ENCODE results near the gene ORAI2.
"Not testable (repeated sequence)": the region's sequence is repeated elsewhere in the genome, so short reads cannot be mapped to it uniquely, and the experiment has no call there.

Gene ORAI2

DNA sequence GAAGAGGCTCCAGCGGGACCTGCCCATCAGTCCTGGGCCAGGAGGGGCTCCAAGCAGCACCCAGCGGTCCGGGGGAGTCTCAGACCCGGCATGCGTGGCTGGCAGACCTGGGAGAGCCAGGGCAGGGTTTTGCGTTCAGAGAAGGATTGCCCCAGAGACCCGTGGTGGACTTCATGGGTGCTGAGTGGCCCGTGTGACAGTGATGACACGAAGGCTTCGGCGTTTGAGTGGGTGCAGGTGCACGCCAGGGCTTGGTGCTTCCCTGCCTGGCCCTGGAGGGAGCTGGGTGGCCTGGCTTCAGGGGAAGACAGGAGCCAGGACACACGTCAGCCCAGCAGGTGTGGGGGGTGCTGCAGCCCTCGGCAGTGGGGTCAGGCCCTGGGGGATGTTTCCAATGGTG, 13.9 kb downstream of the ORAI2 start:
- DNase-seq: no peak

DNA sequence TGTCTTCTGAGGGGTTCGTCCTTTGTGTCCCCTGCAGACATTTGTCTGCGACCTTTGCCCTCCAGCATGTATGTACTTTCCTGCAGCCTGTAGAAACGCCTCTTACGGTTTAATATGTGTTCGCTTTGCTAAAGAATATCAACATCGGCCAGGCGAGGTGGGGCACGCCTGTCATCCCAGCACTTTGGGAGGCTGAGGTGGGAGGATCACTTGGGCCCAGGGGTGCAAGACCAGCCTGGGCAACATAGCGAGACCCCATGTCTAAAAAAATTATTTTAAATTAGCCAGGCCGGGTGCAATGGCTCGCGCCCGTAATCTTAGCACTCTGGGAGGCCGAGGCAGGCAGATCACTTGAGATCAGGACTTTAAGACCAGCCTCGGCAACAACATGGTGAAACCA, 15.8 kb downstream of the ORAI2 start:
- DNase-seq: no peak

- DNase-seq: peak; percentile 61 to 62
Measured at GRCh38 chr7:102450242-102450641, 16.9 kb downstream of the ORAI2 start.

DNA sequence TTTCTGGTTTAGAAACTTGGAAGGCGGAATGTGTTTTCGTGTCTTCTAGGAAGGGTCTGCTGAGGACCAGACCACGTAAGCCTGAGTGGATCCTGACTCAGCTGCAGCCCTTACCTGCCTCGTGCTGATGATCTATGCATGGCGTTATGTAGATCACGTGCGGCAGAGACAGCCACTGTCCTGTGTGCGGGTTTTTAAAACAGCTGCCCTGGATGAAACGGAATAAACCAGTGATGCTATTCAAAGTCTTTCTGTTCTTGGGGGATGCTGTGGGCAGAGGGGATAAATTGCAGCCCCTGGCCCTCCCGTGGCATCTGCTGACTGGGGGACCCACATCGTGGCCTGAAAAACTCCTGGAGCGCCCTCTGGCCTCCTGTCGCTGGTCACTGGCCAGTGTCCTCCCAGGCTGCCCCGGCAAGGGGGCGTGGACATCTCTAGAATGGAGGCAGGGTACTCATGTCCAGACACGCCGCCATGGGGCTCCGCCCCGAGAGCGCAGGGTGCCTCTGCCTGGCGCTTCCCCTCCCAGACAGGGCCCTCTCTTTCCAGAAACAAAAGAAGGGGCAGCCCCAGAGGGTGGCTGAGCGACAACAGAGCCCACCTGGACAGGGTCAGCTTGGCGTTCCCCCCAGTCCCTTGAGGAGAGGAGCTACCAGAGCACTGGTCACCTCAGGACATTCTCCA, 18.1 kb downstream of the ORAI2 start:
- DNase-seq: no peak

DNA sequence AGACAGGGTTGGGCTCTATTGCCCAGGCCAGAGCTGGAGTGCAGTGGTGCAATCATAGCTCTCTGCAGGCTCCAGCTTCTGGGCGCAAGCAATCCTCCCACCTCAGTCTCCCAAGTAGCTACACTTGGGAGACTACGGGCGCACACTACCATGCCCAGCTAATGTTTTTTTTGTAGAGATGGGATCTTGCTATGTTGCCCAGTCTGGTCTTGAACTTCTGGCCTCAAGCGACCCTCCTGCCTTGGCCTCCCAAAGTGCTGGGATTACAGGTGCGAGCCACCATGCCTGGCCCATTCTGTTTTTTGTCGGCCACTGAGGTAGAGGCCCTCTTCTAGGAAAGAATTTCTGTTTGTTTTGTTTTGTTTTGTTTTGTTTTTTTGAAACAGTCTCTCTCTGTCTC, 19.1 kb downstream of the ORAI2 start:
- no peak for DNase-seq

DNA sequence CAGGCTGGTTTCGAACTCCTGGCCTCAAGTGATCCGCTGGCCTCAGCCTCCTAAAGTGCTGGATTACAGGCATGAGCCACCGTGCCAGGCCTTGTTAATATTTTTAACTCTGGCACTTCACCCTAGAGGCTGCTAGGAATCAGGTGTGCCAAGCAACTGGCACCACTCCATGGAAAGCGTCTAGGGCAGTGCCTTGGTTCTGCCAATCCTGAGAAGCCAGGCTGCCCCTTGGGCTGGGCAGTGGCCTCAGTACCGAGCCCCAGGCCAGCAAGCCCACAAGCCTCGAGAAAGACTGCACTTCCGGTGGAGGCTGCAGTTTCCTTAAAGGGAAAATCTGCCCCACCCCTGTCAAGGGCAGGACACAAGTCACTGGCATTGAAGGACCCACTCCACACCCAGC, 19.9 kb downstream of the ORAI2 start:
- no peak for DNase-seq

GRCh38 chr7:102454468-102454867, 21.1 kb downstream of the ORAI2 start:
- no peak for DNase-seq

DNA sequence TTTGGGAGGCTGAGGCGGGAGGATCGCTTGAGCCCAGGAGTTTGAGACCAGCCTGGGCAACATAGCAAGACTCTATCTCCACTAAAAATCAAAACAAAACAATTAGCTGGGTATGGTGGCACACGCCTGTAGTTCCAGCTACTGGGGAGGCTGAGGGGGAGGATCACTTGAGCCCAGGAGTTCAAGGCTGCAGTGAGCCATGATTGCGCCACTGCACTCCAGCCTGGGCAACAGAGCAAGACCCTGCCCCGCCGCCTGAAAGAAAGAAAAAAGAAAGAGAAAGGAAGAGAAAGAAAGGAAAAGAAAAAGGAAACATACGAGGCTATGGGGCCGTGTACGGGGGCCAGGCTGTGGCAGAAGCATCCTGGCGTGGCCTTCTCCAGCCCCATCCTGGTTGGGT, 21.6 kb downstream of the ORAI2 start:
- DNase-seq: not testable (repeated sequence)

DNA sequence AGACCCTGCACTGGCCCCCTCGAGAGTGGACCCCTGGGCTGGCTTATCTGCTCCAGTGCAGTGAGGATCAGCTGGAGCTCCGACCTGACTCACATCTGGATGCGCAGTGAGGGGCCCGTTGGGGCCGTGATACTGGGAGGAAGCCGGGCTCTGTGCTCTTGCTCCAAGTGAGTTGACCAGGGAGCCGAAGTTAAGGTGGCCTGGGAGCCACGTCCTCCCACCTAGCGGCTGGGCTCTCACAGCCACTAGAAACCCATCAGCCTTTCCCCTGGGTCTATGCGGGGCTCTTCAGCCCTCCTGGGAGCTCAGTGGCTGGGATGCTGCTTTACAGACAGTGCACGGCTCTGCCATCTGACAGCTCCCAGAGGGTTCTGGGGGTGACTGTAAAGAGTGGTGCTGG, 22.2 kb downstream of the ORAI2 start:
- DNase-seq: no peak

GRCh38 chr7:102456327-102456726, 23.0 kb downstream of the ORAI2 start:
- DNase-seq: no peak

DNA sequence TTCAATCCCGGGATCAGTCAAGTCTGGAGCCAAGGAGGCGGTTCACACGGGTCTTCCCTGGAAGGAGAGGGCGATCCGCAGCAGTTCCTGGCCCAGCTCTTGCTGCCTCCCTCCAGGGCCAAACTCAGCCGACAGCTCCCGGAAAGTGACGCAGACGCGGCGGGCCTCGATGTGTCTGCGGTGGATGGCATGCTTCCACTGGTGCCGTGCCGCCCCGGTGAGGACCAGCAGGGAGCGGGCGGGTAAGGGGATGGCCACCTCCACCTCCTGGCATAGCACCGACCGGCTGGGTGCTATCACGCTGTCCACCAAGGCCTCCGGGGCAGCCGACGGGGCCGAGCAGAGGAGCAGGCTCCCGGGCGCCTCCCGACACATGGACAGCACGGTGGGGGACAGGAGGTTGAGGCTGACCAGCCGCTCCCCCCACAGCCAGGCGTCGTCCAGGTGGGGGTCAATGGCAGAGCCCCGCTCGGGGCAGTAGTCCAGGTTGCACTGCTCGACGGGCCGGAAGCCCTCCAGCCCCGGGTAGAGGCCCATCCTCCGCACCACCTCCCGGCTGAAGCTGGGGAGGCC, 24.1 kb downstream of the ORAI2 start:
- DNase-seq: no peak

- DNase-seq: no peak
Measured at GRCh38 chr7:102459221-102459844, 26.0 kb downstream of the ORAI2 start.

DNA sequence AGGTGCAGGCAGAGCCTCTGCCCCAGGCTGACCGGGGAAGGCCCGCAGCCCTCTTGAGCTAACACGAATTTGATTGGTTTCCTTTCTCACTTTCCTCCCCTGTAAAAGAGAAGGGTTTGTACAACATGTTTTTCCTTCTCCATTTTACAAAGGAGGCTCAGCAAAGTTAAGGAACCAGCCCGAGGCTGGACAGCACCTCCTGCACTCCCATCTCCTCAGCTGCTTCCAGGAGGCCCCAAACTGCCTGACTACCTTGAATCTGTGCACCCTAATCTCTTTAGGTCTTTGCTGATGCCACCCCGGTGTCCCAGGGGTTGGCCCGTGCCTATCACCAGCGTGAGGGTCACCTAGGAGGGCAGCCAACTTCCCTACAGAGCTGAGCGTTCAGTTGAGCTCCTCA, 27.1 kb downstream of the ORAI2 start:
- DNase-seq: no peak

DNA sequence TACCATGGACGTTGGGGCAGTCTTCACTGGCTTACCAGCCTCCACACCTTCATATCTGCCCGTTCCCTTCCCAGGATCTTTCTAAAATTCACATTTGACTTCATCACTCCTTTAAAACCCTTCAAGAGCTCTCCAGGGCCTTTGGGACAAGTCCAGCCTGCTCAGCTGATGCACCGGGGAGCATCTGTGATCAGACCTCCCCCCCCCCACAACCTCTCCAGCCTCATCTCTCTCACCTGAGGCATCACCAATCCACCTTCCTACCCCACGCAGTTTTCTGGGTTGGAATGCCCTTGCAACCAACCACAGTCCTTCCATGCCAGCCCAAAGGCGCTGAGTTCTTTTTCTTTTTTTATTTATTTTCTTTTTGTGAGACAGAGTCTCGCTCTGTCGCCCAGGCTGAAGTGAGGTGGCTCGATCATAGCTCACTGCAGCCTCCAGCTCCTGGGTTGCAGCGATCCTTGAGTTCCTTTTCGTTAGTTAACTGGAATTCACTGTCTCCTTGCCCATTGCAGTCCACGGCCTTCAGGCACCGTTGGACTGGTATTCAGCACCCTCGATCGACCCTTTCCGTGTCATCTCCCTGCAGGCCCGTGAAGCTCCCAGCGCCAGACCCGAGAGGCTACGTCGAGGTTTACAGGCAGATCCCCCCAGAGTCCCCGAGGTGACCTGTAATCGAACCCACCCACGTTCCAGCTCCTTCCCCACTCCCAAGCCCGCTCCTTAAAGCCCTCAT, 30.6 kb downstream of the ORAI2 start:
- no peak for DNase-seq

DNA sequence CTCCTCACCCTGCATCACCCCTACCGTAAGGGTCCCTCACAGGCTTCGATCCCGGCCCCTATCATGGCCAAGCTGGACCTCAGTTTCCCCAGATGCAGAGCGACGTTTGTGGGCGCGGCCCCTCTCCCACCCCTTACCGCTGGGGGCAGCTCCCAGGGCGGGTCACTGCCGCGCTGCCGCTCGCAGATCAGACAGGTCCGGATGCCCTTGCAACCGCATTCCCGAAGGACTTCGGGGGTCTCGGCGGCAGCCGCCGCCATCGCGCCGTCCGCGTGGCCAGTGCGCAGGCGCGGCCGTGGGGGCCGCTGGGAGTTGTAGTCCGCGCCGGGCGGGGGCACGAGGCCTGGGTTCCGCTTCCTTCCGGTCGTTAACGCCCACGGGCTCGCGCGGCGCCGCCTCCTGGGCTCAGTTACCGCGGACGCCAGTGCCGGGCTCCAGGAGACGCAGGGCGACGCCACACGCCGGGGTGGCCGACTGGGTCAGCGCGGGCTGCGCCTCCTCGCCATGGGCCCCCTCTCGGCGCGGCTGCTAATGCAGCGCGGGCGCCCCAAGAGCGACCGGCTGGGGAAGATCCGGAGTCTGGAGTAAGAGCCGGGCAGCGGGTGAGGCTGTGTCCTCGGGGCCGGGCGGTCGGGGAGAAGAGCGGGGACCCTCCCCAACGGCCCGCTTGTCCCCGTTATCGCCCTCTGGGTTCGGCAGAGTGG, 31.4 kb downstream of the ORAI2 start, which contains the start of the genes ALKBH4 and LRWD1:
Gene ALKBH4, minus strand, starts transcription at position 287 of the 704 bp plus-strand sequence. Its CDS starts 27 bp downstream, at position 260.
Gene LRWD1, plus strand, starts transcription at position 408 of the 704 bp plus-strand sequence. Its CDS starts 97 bp downstream, at position 505.
- DNase-seq: peak; percentile 93 to 96

DNA sequence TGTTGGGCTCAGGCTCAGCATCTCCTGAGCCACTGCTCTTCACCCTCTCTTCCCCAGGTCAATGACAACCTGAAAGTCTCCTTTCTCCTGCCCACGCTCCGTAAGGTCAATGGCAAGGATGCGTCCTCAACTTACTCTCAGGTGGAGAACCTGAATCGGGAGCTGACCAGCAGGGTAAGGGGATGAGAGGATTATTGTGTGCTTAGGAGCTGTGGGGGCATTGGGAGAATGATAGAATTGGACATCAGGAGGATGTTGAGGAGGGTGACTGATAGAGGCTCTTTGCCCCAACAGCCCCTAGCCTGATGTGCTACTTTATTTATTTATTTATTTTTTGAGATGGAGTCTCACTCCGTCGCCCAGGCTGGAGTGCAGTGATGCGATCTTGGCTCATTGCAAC, 32.7 kb downstream of the ORAI2 start:
- no peak for DNase-seq

DNA sequence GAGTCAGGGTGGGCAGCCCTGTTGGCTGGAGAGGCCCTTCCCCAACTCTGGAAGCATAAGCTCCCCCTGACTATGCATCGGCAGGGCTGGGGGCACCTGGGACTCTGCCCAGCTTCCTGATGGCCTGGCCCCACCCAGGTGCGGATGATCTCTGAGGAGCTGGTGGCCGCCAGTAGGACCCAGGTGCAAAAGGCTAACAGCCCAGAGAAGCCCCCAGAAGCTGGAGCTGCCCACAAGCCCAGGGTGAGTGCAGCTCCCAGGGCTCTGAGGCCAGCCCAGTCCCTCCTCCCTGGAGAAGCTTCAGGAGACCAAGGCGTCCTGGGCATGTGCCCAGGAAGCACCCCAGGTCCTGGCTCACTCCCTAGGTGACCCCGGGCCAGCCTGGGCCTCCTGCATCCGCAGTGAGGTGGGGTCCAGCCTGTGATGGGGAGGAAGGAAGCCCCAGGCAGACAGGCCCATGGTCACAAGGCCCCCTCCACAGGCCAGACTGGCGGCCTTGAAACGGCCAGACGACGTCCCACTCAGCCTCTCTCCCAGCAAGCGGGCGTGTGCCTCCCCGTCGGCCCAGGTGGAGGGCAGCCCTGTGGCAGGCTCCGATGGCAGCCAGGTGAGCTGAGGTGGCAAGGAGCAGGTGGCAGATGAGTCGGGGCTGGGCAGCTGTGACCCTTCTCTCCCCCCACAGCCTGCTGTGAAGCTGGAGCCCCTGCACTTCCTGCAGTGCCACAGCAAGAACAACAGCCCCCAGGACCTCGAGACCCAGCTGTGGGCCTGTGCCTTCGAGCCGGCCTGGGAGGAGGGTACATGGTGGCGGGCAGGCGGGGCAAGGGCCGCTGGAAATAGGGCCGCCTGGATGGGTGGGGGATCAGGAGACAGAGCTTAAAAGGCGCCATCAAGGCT, 34.5 kb downstream of the ORAI2 start:
- DNase-seq: no peak

- DNase-seq: no peak
Measured at GRCh38 chr7:102468478-102469350, 35.3 kb downstream of the ORAI2 start.

GRCh38 chr7:102469351-102469971, 36.1 kb downstream of the ORAI2 start:
- no peak for DNase-seq
